ENCODE measurements around the gene SGK2. TPM values are rescaled to one million over a fixed set of nuclear protein-coding genes. Genes with fewer than 3 reads are reported as not detected.

Gene SGK2
- total and polyA plus RNA-seq, 2 donors (not counting 1 experiment from before 2014, with no cell fraction given), result 1.5 to 1.7 TPM

GRCh38 chr20:43554369-43554768 is 4.5 kb upstream of the SGK2 start:
- intact Hi-C loops (cut with micrococcal nuclease), result no loop called here
- H3K27me3 Mint-ChIP-seq, result no peaks in the 10 kb centered on the region
- Histone ChIP-seq H3K4me1 (ENCODE audit: control insufficient read depth in 2 of 2, insufficient read depth in 2 of 2, low read length in 2 of 2) (no peaks in the 10 kb centered on the region), H3K4me3 (ENCODE audit: control extremely low read depth in 1 of 5, extremely low read depth in 1 of 5, insufficient read depth in 1 of 5, low read depth in 2 of 5, low read length in 4 of 5) (no peak overlapping the region), H3K4me2 (replicated peaks; ENCODE audit: low read depth, low read length, poor library complexity, severe bottlenecking) (no peak overlapping the region), H2AFZ (ENCODE audit: insufficient read depth, low read depth, low read length, poor library complexity, severe bottlenecking) (no peak overlapping the region), H4K20me1 (ENCODE audit: control insufficient read depth, insufficient read depth, low read length, poor library complexity, severe bottlenecking) (no peaks in the 10 kb centered on the region), H3K9ac (ENCODE audit: low read length) (no peak overlapping the region), H3K9me3 (ENCODE audit: control extremely low read depth in 1 of 3, control insufficient read depth in 2 of 3, insufficient read depth in 1 of 3, low read length in 2 of 3) (no peaks in the 10 kb centered on the region), H3K79me2 (ENCODE audit: control insufficient read depth, insufficient read depth, low read length) (no peaks in the 10 kb centered on the region), H3K27ac (ENCODE audit: low read length in 2 of 2) (no peak overlapping the region), H3K36me3 (replicated peaks in 1 of 2; ENCODE audit: control extremely low read depth in 1 of 2, control insufficient read depth in 1 of 2, extremely low read depth in 1 of 2, insufficient read depth in 2 of 2, low read length in 1 of 2) (no peaks in the 10 kb centered on the region), H3K27me3 (replicated peaks in 1 of 4; ENCODE audit: control extremely low read depth in 1 of 4, control insufficient read depth in 3 of 4, insufficient read depth in 4 of 4, low read length in 3 of 4) (no peaks in the 10 kb centered on the region)
- no peaks in the 10 kb centered on the region for H3K9me3 Mint-ChIP-seq (ENCODE audit: insufficient read depth)
- 100% methylated on average over 1 of the region's 3 CpGs for WGBS (ENCODE audit: insufficient coverage)
- no peak for DNase-seq
- ATAC-seq (ENCODE audit: low read depth), result no peak
- no peak overlapping the region for H3K4me3 Mint-ChIP-seq
- no peak for TF ChIP-seq CTCF (IDR thresholded peaks at IDR 0.05)
- no peak for TF ChIP-seq EZH2 (IDR thresholded peaks at IDR 0.05; ENCODE audit: borderline replicate concordance, insufficient read depth, low read depth, low read length, poor library complexity, severe bottlenecking)
- POLR2A ChIA-PET, result no interaction called here
- H3K4me1 Mint-ChIP-seq, result no peaks in the 10 kb centered on the region
- no peak overlapping the region for H3K27ac Mint-ChIP-seq
- CTCF ChIA-PET, result no interaction called here

GRCh38 chr20:43559147-43559987 is 540 bp downstream of the SGK2 start:
- no peaks in the 10 kb centered on the region for H4K20me1 ChIP-seq (ENCODE audit: control insufficient read depth, insufficient read depth, low read length, poor library complexity, severe bottlenecking)
- 87% methylated on average over 7 of the region's 8 CpGs for WGBS (ENCODE audit: insufficient coverage)
- POLR2A ChIA-PET, result no interaction called here
- H3K27ac Mint-ChIP-seq, result no peak overlapping the region
- H3K4me2 ChIP-seq (replicated peaks; ENCODE audit: low read depth, low read length, poor library complexity, severe bottlenecking), result no peak overlapping the region
- DNase-seq (no peak), ATAC-seq (ENCODE audit: low read depth) (no peak)
- H3K4me1 Mint-ChIP-seq, result no peaks in the 10 kb centered on the region
- CTCF ChIA-PET, result interaction anchor here (1.2 to 3.3 kb wide), 3 partner anchors 21 to 133 kb away, joined by 3 to 12 read pairs (median 5); no protein-coding TSS in a partner anchor
- H3K9me3 Mint-ChIP-seq (ENCODE audit: insufficient read depth), result no peaks in the 10 kb centered on the region
- H3K27ac ChIP-seq (ENCODE audit: low read length in 2 of 2), result no peak overlapping the region
- H3K4me3 ChIP-seq (ENCODE audit: control extremely low read depth in 1 of 5, extremely low read depth in 1 of 5, insufficient read depth in 1 of 5, low read depth in 2 of 5, low read length in 4 of 5), result no peak overlapping the region
- H3K79me2 ChIP-seq (ENCODE audit: control insufficient read depth, insufficient read depth, low read length), result no peaks in the 10 kb centered on the region
- H3K36me3 ChIP-seq (replicated peaks in 1 of 2; ENCODE audit: control extremely low read depth in 1 of 2, control insufficient read depth in 1 of 2, extremely low read depth in 1 of 2, insufficient read depth in 2 of 2, low read length in 1 of 2), result no peaks in the 10 kb centered on the region
- H3K9ac ChIP-seq (ENCODE audit: low read length), result no peak overlapping the region
- no peaks in the 10 kb centered on the region for H3K27me3 Mint-ChIP-seq
- no peak overlapping the region for H2AFZ ChIP-seq (ENCODE audit: insufficient read depth, low read depth, low read length, poor library complexity, severe bottlenecking)
- intact Hi-C loops (cut with micrococcal nuclease), result no loop called here
- no peak for TF ChIP-seq CTCF (IDR thresholded peaks at IDR 0.05)
- no peak for TF ChIP-seq EZH2 (IDR thresholded peaks at IDR 0.05; ENCODE audit: borderline replicate concordance, insufficient read depth, low read depth, low read length, poor library complexity, severe bottlenecking)
- no peaks in the 10 kb centered on the region for H3K4me1 ChIP-seq (ENCODE audit: control insufficient read depth in 2 of 2, insufficient read depth in 2 of 2, low read length in 2 of 2)
- no peaks in the 10 kb centered on the region for H3K9me3 ChIP-seq (ENCODE audit: control extremely low read depth in 1 of 3, control insufficient read depth in 2 of 3, insufficient read depth in 1 of 3, low read length in 2 of 3)
- no peak overlapping the region for H3K4me3 Mint-ChIP-seq
- H3K27me3 ChIP-seq (replicated peaks in 1 of 4; ENCODE audit: control extremely low read depth in 1 of 4, control insufficient read depth in 3 of 4, insufficient read depth in 4 of 4, low read length in 3 of 4), result no peaks in the 10 kb centered on the region
